ENCODE measurements around the gene UTP18.

Gene UTP18

GRCh38 chr17:51335883-51336822 is 75.8 kb downstream of the UTP18 start:
- no peak for FAIRE-seq

- no peak for FAIRE-seq
Observed at GRCh38 chr17:51341457-51341856, 81.1 kb downstream of the UTP18 start.

- no peak for FAIRE-seq
Observed at GRCh38 chr17:51342257-51342656, 81.9 kb downstream of the UTP18 start.

GRCh38 chr17:51344532-51344931 is 84.2 kb downstream of the UTP18 start:
- FAIRE-seq = no peak

- no peak for FAIRE-seq
Observed at GRCh38 chr17:51346218-51346982, 86.1 kb downstream of the UTP18 start.
